ENCODE results near the gene RIPK1. TPM values are rescaled to one million over a fixed set of nuclear protein-coding genes. Genes with fewer than 3 reads are reported as not detected.

Gene RIPK1
- total RNA-seq, 1 donor from 2014 or later = 14.3 TPM

- DNase-seq = peak; percentile 54
Measured at GRCh38 chr6:3163248-3163594, 94.9 kb downstream of the RIPK1 start.

- no peak for DNase-seq
Measured at GRCh38 chr6:3164388-3164787, 96.1 kb downstream of the RIPK1 start.

Small RNA genes lying within 50 kb of the gene (small RNA-seq; reads per million reads assigned to genes)
- gene AL133351.4 (ENCODE audit: low replicate concordance) = not detected
- gene RNA5SP201 (ENCODE audit: low replicate concordance) = not detected

Other genes with a start within 250 kb of the RIPK1 start
- gene SERPINB1, start 226.6 kb upstream of the RIPK1 start, total RNA-seq = 17.9 TPM
- 5.5 TPM for gene SERPINB9, start 165.2 kb upstream of the RIPK1 start, total RNA-seq
- gene SERPINB6, start 96.9 kb upstream of the RIPK1 start, total RNA-seq = 36.9 TPM
- gene NQO2, start 68.6 kb upstream of the RIPK1 start, total RNA-seq = 8.7 TPM
- gene BPHL, start 50.2 kb downstream of the RIPK1 start, total RNA-seq = 13.7 TPM
- gene TUBB2A, start 89.0 kb downstream of the RIPK1 start, total RNA-seq = 65.4 TPM
- gene TUBB2B, start 159.2 kb downstream of the RIPK1 start, total RNA-seq = 17.8 TPM
- 11.9 TPM for gene PSMG4, start 190.5 kb downstream of the RIPK1 start, total RNA-seq

All from skin of body (tissue), 3 donors.